IMR-90 (cell line): Measurements from ENCODE around the gene CLDN7. TPM values are rescaled to one million over a fixed set of nuclear protein-coding genes. Genes with fewer than 3 reads are reported as not detected.

Experiments used
- ATAC-seq: fragments of 200-7000 bp; cut with Tn5 transposase; 2 replicates; pipeline ENCODE4 v1.9.1; 2020; ENCODE audit warnings: low read depth, mild to moderate bottlenecking, moderate library complexity
- BruUV-seq: library from RNA; stranded (reverse); fragments of 400-500 nt; replicated peaks from 2 replicates; lab custom pipeline; 2021; lab: Mats Ljungman, UMichigan
- CTCF ChIA-PET: fragments of 300-600 bp; formaldehyde crosslinking; extraction: SDS; loops from one replicate; lab custom pipeline; 2021; ENCODE audit warnings: antibody characterized with exemption; lab: Yijun Ruan, JAX
- POLR2A ChIA-PET: fragments of 300-600 bp; sonication (Branson Sonifier 250); formaldehyde crosslinking; loops from one replicate; lab custom pipeline; 2022; ENCODE audit warnings: antibody characterized with exemption; ENCODE audit not compliant: unreplicated experiment; lab: Charles Lee
- DNase-seq: peaks from one replicate; pipeline ENCODE4 v3.0.0; 2013
- H2AFZ ChIP-seq: replicated peaks from 2 replicates; pipeline ENCODE3; 2013; ENCODE audit warnings: low read length, mild to moderate bottlenecking; ENCODE audit not compliant: poor library complexity
- H2AK5ac ChIP-seq: 2 replicates; pipeline ENCODE4 v1.6.1; 2013; ENCODE audit warnings: low read depth, low read length, inconsistent platforms
- H2AK9ac ChIP-seq: replicated peaks from 2 replicates; pipeline ENCODE3; 2013; ENCODE audit warnings: mild to moderate bottlenecking, low read depth, low read length, moderate library complexity; ENCODE audit not compliant: poor library complexity
- H2BK120ac ChIP-seq: 2 replicates; pipeline ENCODE4 v1.6.1; 2013; ENCODE audit warnings: low read depth, low read length, inconsistent platforms
- H2BK15ac ChIP-seq: 3 replicates; pipeline ENCODE4 v1.6.1; 2013; ENCODE audit warnings: low read depth, low read length, inconsistent platforms
- H2BK20ac ChIP-seq: 2 replicates; pipeline ENCODE4 v1.6.1; 2013; ENCODE audit warnings: low read depth, mild to moderate bottlenecking, inconsistent platforms, low read length, moderate library complexity
- H2BK5ac ChIP-seq: 2 replicates; pipeline ENCODE4 v1.6.1; 2013; ENCODE audit warnings: mild to moderate bottlenecking, low read depth, low read length, inconsistent platforms; ENCODE audit not compliant: poor library complexity, severe bottlenecking
- H3K14ac ChIP-seq: replicated peaks from 2 replicates; pipeline ENCODE4 v1.6.1; 2013; ENCODE audit warnings: low read depth, low read length, inconsistent platforms
- H3K18ac ChIP-seq: 2 replicates; pipeline ENCODE4 v1.6.1; 2013; ENCODE audit warnings: low read depth, low read length, control low read depth
- H3K23ac ChIP-seq: 2 replicates; pipeline ENCODE4 v1.6.1; 2013; ENCODE audit warnings: low read depth, low read length, inconsistent platforms
- H3K27ac ChIP-seq: 2 replicates; pipeline ENCODE4 v1.5.1; 2013; ENCODE audit warnings: mild to moderate bottlenecking, control low read depth, low read length; ENCODE audit not compliant: insufficient read depth
- H3K27me3 ChIP-seq: 2 replicates; pipeline ENCODE4 v1.6.1; 2013; ENCODE audit warnings: low read length; ENCODE audit not compliant: control insufficient read depth, insufficient read depth
- H3K36me3 ChIP-seq: 2 replicates; pipeline ENCODE4 v1.6.1; 2013; ENCODE audit warnings: low read length, mixed read lengths; ENCODE audit not compliant: control insufficient read depth, insufficient read depth
- H3K4ac ChIP-seq: 2 replicates; pipeline ENCODE4 v1.6.1; 2013; ENCODE audit warnings: low read depth, low read length, inconsistent platforms
- H3K4me1 ChIP-seq: 2 replicates; pipeline ENCODE4 v1.6.1; 2013; ENCODE audit warnings: low read length, mixed read lengths; ENCODE audit not compliant: control insufficient read depth, insufficient read depth
- H3K4me2 ChIP-seq: 2 replicates; pipeline ENCODE4 v1.6.1; 2013; ENCODE audit warnings: low read depth, mild to moderate bottlenecking, control low read depth, low read length, moderate library complexity
- H3K4me3 ChIP-seq: 2 replicates; pipeline ENCODE4 v1.5.1; 2013; ENCODE audit warnings: low read depth, mild to moderate bottlenecking, control low read depth, low read length, moderate library complexity; ENCODE audit not compliant: insufficient read depth
- H3K56ac ChIP-seq: 2 replicates; pipeline ENCODE4 v1.6.1; 2013; ENCODE audit warnings: low read length, inconsistent platforms; ENCODE audit not compliant: insufficient read depth; ENCODE audit errors: extremely low read depth
- H3K79me1 ChIP-seq, 2 experiments: 2 replicates each; pipeline ENCODE4 v1.6.1; 2013; ENCODE audit warnings: low read length in 2 of 2, inconsistent platforms in 1 of 2, low read depth in 1 of 2
- H3K9ac ChIP-seq: 2 replicates; pipeline ENCODE4 v1.6.1; 2013; ENCODE audit warnings: low read depth, low read length, control low read depth
- H3K9me1 ChIP-seq: 2 replicates; pipeline ENCODE4 v1.6.1; 2013; ENCODE audit warnings: low read length, inconsistent platforms; ENCODE audit not compliant: insufficient read depth
- H3K9me3 ChIP-seq: 2 replicates; pipeline ENCODE4 v1.6.1; 2013; ENCODE audit warnings: low read length; ENCODE audit not compliant: control insufficient read depth, insufficient read depth
- H4K20me1 ChIP-seq: 2 replicates; pipeline ENCODE4 v1.6.1; 2013; ENCODE audit warnings: low read length, inconsistent platforms; ENCODE audit not compliant: insufficient read depth
- H4K5ac ChIP-seq: 2 replicates; pipeline ENCODE4 v1.6.1; 2013; ENCODE audit warnings: mild to moderate bottlenecking, low read depth, low read length, control low read depth
- H4K8ac ChIP-seq, 2 experiments: 2 replicates each; pipeline ENCODE4 v1.6.1; 2013; ENCODE audit warnings: low read depth in 2 of 2, low read length in 2 of 2, control low read depth in 1 of 2, inconsistent platforms in 1 of 2
- H4K91ac ChIP-seq: 2 replicates; pipeline ENCODE4 v1.6.1; 2013; ENCODE audit warnings: low read depth, low read length, inconsistent platforms; ENCODE audit not compliant: insufficient read depth
- CEBPB ChIP-seq: IDR thresholded peaks from 2 replicates; pipeline ENCODE4 v1.6.1; 2012; ENCODE audit warnings: low read depth, low read length, improper control_type of control experiment
- FOS ChIP-seq: fragments of 150-350 bp; IDR thresholded peaks from 2 replicates; pipeline ENCODE4 v1.6.1; 2016; ENCODE audit warnings: low read depth, low read length
- MAFK ChIP-seq: IDR thresholded peaks from 2 replicates; pipeline ENCODE4 v1.6.1; 2012; ENCODE audit warnings: low read depth, low read length, improper control_type of control experiment
- RAD21 ChIP-seq: IDR thresholded peaks from 2 replicates; pipeline ENCODE4 v1.6.1; 2012; ENCODE audit warnings: low read length, improper control_type of control experiment
- SMC3 ChIP-seq: fragments of 150-350 bp; IDR thresholded peaks from 2 replicates; pipeline ENCODE4 v1.6.1; 2016; ENCODE audit warnings: low read depth, mild to moderate bottlenecking, antibody characterized with exemption, low read length, moderate library complexity
- WGBS, 2 experiments: methylation state at CpG; one replicate each; pipeline versions ENCODE4 v1.1.5 to v1.1.7; 2013; ENCODE audit warnings: missing lambda C conversion rate in 2 of 2; ENCODE audit not compliant: insufficient read length in 1 of 2; ENCODE audit errors: extremely low coverage in 2 of 2; 5-methylcytosine and 5-hydroxymethylcytosine counted together
- dilution Hi-C: fragments of 300-500 bp; cut with HindIII; formaldehyde crosslinking; loops from one replicate; pipeline ENCODE4 v1.14.3; 2018; ENCODE audit warnings: low sequenced_read_pairs; ENCODE audit not compliant: unreplicated experiment
- in situ Hi-C: fragments of 300-500 bp; cut with MboI; formaldehyde crosslinking; loops from 3 replicates; pipeline ENCODE4 v1.14.3; 2019; ENCODE audit warnings: low sequenced_read_pairs, inconsistent platforms, mixed read lengths
- intact Hi-C: fragments of 100-400 bp; cut with micrococcal nuclease; formaldehyde crosslinking; loops from 2 replicates; pipeline ENCODE4 v1.10.0; 2022
- polyA plus RNA-seq, 3 experiments: library from polyadenylated mRNA; depleted of rRNA; stranded (reverse); fragments of >200 nt; gene quantifications; 2 replicates each; pipeline ENCODE4 v1.2.3, GENCODE V29; 2012; ENCODE audit warnings: low replicate concordance in 1 of 3
- total RNA-seq: library from RNA; depleted of rRNA; stranded (reverse); fragments of >200 nt; gene quantifications from 2 replicates; pipeline ENCODE4 v1.2.3, GENCODE V29; 2012
- TF ChIP-seq, protein P1 (sequence below): fragments of 150-350 bp; IDR thresholded peaks from 2 replicates; pipeline ENCODE4 v1.6.1; 2017; ENCODE audit warnings: mild to moderate bottlenecking, antibody characterized with exemption, low read length, low read depth
- TF ChIP-seq, protein P2 (sequence below): fragments of 150-350 bp; IDR thresholded peaks from 2 replicates; pipeline ENCODE4 v1.6.1; 2016; ENCODE audit warnings: low read depth, mild to moderate bottlenecking, low read length, moderate library complexity, borderline replicate concordance

The CLDN7 gene
- total and polyA plus RNA-seq, 2 of the 4 experiments (the other 2 are of a cell fraction) = 1.4 TPM

DNA sequence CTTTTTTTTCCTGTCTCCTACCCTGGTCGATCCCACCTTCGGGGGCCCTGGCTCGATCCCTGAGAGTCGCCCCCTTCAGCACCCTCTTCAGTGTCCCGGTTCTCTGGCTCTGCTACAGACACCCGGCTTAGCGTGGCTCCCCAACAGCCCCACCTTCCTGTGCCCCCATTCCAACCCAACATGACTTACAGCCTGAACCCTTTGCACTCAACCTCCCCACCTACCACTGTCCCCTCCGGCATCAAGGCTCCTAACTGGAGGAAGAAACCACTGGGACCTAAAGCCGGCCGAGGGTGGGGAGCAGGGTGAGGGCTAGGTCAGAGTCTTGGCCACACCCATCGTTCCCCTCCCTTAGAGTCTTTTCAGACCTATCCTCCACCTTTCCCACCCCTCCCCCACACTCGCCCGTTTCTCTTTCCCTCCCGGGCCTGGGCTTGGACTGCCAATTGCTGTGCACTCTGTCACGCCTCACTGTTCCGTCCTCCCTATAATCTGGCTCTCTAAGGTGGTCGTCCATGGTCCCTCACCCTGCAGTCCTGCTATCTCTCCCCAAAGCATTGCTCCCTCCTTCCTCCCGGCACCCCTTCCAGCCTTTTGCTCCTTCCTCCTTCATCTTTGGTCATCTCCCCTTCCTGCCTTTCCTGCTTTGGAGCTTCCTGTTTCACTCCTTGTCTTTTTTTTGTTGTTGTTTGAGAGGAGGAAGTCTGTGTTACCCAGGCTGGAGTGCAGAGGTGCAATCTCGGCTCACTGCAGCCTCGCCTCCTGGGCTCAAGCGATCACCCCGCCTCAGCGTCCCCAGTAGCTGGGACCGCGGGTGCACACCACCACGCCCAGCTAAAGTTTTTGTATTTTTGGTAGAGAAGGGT is 890 bp upstream of the CLDN7 start:
- Histone ChIP-seq H3K4ac (peak overlapping the region; percentile 77), H2BK5ac (no peak overlapping the region), H3K23ac (peak overlapping the region; percentile 91; the same call in 1 of the 2 replicates), H4K20me1 (no peaks in the 10 kb centered on the region), H3K9me1 (peaks cover 10% of the 10 kb centered on the region), H4K91ac (peak overlapping the region; percentile 79), H2AK5ac (peak overlapping the region; percentile 81; the same call in 1 of the 2 replicates), H2BK120ac (peak overlapping the region; percentile 88), H4K8ac (peak overlapping the region; percentile 78 to 98; a peak in 3 of 4 replicates), H3K27ac (no peak overlapping the region), H2AK9ac (peak overlapping the region; percentile 86), H3K27me3 (peaks cover 13% of the 10 kb centered on the region; the same call in 1 of the 2 replicates), H3K79me1 (no peaks in the 10 kb centered on the region), H3K56ac (no peak overlapping the region; the same call in 1 of the 2 replicates), H3K36me3 (peaks cover 13% of the 10 kb centered on the region), H2BK15ac (peak overlapping the region; percentile 89; the same call in 2 of the 3 replicates), H2AFZ (peak overlapping the region; percentile 90), H3K14ac (peak overlapping the region; percentile 96), H3K4me3 (no peak overlapping the region), H4K5ac (peak overlapping the region; percentile 86), H3K4me1 (peaks cover 11% of the 10 kb centered on the region), H3K9me3 (no peaks in the 10 kb centered on the region), H2BK20ac (peak overlapping the region; percentile 2), H3K4me2 (peak overlapping the region; percentile 28; the same call in 1 of the 2 replicates), H3K18ac (0 out of 2 replicates have a peak overlapping the region, but pooled peaks have one; percentile 9), H3K9ac (no peak overlapping the region)
- TF ChIP-seq, protein P1, sequence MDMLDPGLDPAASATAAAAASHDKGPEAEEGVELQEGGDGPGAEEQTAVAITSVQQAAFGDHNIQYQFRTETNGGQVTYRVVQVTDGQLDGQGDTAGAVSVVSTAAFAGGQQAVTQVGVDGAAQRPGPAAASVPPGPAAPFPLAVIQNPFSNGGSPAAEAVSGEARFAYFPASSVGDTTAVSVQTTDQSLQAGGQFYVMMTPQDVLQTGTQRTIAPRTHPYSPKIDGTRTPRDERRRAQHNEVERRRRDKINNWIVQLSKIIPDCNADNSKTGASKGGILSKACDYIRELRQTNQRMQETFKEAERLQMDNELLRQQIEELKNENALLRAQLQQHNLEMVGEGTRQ = no peak
- TF ChIP-seq, protein P2, sequence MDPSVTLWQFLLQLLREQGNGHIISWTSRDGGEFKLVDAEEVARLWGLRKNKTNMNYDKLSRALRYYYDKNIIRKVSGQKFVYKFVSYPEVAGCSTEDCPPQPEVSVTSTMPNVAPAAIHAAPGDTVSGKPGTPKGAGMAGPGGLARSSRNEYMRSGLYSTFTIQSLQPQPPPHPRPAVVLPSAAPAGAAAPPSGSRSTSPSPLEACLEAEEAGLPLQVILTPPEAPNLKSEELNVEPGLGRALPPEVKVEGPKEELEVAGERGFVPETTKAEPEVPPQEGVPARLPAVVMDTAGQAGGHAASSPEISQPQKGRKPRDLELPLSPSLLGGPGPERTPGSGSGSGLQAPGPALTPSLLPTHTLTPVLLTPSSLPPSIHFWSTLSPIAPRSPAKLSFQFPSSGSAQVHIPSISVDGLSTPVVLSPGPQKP = no peak
- TF ChIP-seq FOS (no peak), CEBPB (no peak), MAFK (no peak), SMC3 (no peak), RAD21 (no peak)
- dilution Hi-C loops = no loop called here
- DNase-seq (no peak), ATAC-seq (no peak)
- WGBS, 2 experiments = 8% methylated on average over 8 of the region's 26 CpGs; no CpG with 5 or more reads in 1 of the 2 experiments
- POLR2A ChIA-PET = interaction anchor here (0.6 kb wide), 1 partner anchor 9 kb away, joined by 9 read pairs; no protein-coding TSS in a partner anchor
- no TSS peak for BruUV-seq
- intact Hi-C loops = no loop called here
- CTCF ChIA-PET = interaction anchor here (1.6 kb wide), 1 partner anchor 33 kb away, joined by 7 read pairs; no protein-coding TSS in a partner anchor
- in situ Hi-C loops = no loop called here
